Measurements from ENCODE around the gene SPATA18.
"Not testable (repeated sequence)": the region's sequence is repeated elsewhere in the genome, so short reads cannot be mapped to it uniquely, and the experiment has no call there.

SPATA18 gene

DNA sequence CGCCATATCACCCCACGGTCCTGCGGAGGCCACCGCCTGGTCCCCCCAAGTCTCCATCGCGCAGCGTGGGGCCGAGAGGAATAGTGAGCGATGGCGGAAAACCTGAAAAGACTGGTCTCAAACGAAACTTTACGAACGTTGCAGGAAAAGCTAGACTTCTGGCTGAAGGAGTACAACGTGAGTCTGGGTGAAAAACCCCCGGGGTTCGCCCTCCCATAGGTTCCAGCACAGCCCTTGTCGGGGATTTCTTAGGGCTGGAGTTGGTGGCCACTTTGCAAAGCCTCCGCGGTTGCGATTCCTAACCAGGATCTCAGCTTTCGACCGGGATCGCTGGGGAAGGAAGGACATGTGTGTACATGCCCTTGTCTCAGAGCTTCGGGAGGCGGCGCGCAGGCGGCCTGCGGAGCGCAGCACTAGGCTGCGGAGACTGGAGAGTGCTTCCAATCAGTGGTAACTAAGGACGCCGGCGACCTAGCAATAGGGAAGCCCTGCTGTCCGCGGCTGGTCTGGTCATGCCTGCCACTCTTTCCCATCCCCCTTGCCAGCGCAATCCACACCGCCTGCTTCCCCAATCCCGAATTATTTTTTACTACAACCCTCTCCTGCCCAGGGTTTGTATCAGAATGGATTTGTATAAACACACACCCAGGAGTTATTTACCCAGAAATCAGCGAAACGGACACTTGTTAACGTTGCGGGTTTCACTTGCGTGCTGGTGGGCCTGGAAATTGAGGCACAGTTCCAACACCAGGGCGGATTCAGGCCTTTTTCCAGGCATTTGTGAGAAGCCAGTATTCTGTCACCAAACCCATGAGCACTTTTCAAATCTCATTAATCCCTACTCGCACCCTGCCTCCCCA is 741 bp downstream of the SPATA18 start:
- DNase-seq (ENCODE audit: low read depth in 2 of 2) = no peak

DNA sequence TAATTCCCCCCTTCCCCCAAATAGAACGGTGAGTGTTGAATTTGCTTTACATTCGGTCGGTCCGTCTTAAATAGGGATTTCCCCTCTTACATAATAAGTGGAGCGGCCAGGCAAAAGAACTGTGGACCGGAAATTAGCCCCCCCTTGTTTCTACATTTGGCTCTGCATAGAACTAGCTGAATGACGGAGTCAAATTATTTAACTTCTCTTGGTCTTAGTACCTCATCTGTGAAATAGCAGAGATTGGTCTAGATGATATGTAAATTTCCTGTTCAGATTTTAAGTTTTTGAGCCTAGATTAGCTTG is 1.3 kb downstream of the SPATA18 start:
- DNase-seq (ENCODE audit: low read depth in 2 of 2) = no peak

DNA sequence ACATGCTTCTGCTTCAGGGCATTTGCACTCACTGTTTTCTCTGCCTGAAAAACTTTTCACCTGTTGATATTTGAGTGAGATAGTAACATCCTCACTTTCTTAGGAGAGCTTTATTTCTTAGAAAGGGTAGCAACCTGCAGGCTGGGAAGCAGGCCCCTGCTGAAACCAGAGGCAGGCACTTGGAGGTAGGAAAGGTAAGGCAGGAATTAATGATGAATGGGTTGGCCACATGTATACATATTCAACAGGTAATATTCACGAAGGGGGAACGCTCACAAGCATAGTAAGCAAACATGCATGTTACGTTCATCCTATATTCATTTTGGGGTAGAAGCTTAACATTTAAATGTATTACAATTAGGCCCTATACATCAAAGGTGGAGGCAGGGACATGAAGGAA is 3.1 kb downstream of the SPATA18 start:
- no peak for DNase-seq (ENCODE audit: low read depth in 2 of 2)

DNA sequence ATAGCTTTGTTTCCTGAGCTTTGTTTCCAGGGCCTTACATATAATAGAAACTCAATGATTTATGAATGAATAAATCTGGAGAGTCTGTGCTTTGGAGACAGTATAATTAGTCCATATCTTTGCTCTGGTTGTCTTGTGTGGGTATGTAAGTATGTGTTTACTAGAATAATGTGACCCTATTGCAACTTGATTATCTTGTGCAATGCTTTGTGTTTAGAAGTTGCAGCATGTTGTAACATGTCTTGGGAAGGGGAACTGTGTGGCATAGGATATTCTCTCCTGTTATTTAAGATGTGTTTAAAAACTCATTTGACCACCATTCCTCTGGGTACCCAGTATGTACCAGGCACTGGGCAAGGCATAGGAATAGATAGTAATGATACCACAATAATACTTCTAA is 6.1 kb downstream of the SPATA18 start:
- DNase-seq (ENCODE audit: low read depth in 2 of 2) = no peak

GRCh38 chr4:52058275-52058674 is 7.2 kb downstream of the SPATA18 start:
- no peak for DNase-seq (ENCODE audit: low read depth in 2 of 2)

DNA sequence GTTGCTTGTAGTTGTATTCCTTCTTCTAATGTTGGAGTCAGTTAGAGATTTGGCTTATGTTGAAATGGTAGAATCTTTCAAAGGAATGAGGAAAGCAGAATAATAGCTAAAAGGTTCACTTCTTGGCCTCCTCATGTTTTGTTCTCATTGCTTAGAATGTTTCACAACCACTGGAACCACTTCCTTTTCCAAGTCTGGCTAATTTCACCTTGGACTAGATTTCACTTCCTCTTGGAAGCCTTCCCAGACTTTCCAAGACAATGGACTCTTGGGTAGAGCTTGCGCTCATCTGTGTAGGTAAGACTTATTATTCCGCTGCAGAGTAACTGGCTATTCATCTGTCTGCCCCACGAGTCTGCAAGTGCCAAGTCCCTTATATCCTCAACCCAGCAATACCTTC is 8.3 kb downstream of the SPATA18 start:
- no peak for DNase-seq (ENCODE audit: low read depth in 2 of 2)

DNA sequence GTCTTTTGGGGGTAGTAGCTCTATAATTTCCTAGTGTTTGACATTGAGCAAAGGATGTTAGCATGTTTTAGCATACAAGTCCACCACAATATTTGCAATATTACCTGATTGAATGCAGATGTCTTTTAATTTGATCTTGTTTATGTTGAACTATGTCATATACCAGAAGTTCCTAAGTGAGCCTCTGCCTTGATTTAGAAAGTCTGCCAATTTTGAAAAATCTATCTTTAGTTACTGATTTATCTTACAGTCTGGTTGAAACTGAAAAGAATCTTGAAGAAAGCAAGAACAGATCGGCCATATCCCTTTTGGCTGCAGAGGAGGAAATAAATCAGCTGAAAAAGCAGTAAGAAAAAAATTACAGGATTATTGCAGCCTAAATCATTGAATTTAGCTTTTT is 18.5 kb downstream of the SPATA18 start:
- DNase-seq (ENCODE audit: low read depth in 2 of 2) = no peak

DNA sequence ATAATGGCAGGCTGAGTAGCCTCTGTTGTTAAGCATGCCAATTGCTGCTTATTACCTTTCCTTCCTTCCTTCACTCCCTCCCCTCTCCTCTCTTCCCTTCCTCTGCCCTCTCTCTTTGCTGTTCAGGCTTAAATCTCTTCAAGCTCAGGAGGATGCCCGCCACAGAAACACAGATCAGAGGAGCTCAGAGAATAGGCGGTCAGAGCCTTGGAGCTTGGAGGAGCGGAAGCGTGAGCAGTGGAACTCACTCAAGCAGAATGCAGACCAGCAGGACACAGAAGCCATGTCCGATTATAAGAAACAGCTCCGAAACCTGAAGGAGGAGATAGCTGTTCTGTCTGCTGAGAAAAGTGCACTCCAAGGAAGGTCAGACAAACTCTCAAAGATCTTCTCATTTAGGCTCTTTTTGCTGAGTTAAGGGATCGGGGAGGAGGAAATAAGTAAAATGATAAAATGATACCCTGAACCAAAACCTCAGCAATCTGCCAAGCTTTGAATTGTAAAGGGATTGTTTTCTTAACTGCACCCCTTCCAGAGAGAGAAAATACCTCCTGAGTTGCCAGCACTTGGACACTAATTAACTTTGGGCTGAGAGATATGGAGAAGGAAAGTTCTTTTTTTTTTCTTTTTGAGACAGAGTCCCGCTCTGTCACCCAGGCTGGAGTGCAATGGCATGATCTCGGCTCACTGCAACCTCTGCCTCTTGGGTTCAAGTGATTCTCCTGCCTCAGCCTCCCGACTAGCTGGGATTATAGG is 20.9 kb downstream of the SPATA18 start:
- DNase-seq (ENCODE audit: low read depth in 2 of 2) = no peak

GRCh38 chr4:52076731-52077130 is 25.6 kb downstream of the SPATA18 start:
- DNase-seq (ENCODE audit: low read depth in 2 of 2) = no peak

GRCh38 chr4:52079659-52080058 is 28.6 kb downstream of the SPATA18 start:
- no peak for DNase-seq (ENCODE audit: low read depth in 2 of 2)

GRCh38 chr4:52081216-52081615 is 30.1 kb downstream of the SPATA18 start:
- DNase-seq (ENCODE audit: low read depth in 2 of 2) = no peak

GRCh38 chr4:52086425-52086824 is 35.3 kb downstream of the SPATA18 start:
- DNase-seq (ENCODE audit: low read depth in 2 of 2) = not testable (repeated sequence)

DNA sequence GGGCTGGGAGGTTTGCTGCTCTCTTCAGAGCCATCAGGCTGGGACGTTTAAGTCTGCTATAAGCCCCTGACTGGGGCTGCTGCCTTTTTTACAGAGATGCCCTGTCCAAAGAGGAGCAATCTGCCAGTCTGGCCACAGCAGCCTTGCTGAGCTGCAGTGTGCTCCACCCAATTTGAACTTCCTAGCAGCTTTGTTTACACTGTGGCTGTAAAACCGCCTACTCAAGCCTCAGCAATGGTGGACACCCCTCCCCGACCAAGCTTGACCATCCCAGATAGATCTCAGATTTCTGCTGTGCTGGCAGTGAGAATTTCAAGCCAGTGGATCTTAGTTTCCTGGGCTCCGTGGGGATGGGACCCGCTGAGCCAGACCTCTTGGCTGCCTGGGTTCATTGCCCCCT is 40.7 kb downstream of the SPATA18 start:
- no peak for DNase-seq (ENCODE audit: low read depth in 2 of 2)

DNA sequence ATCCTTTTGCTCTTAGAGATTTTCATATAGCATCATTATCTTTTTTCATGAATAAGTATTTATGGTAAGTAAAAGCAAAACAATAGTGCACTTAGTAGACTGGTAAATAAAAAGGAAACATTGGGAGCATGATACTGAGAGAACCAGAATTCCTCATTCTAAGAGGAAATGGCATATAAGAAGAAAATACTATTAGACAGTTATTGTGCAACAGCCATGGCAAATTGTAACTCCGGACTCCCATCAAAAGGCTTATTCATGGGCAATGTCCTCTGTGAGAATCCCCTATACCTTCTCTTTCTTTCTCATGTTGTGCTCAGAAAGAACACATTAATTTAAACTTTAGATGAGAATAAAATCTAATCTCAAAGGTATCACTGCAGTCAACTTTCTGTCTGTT is 42.4 kb downstream of the SPATA18 start:
- no peak for DNase-seq (ENCODE audit: low read depth in 2 of 2)

GRCh38 chr4:52094376-52095145 is 43.5 kb downstream of the SPATA18 start:
- no peak for DNase-seq (ENCODE audit: low read depth in 2 of 2)

GRCh38 chr4:52095374-52095773 is 44.3 kb downstream of the SPATA18 start:
- DNase-seq (ENCODE audit: low read depth in 2 of 2) = no peak

GRCh38 chr4:52096048-52096447 is 44.9 kb downstream of the SPATA18 start:
- no peak for DNase-seq (ENCODE audit: low read depth in 2 of 2)

DNA sequence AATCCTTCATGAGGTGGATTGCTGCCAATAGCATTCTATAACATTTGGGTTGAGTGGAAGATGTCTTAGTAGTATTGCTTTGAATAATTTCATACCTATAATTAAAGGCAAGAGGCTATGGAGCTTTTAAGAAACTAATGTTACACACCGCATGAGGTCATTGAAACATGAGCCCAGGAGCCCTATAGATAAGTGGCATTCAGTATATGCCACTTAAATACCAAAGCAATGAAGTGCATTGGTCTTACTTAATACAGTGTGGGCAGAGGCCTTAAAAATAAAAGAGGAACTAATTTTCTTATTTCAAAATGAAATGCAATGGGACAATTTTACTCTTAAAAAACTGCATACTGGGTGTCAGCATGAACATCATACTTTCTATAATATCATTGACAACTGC is 47.5 kb downstream of the SPATA18 start:
- DNase-seq (ENCODE audit: low read depth in 2 of 2) = no peak

- DNase-seq (ENCODE audit: low read depth in 2 of 2) = no peak
Measured at GRCh38 chr4:52099860-52100461, 48.9 kb downstream of the SPATA18 start.

- no peak for DNase-seq (ENCODE audit: low read depth in 2 of 2)
Measured at GRCh38 chr4:52102587-52102986, 51.5 kb downstream of the SPATA18 start.

GRCh38 chr4:52103319-52103718 is 52.2 kb downstream of the SPATA18 start:
- DNase-seq (ENCODE audit: low read depth in 2 of 2) = no peak

GRCh38 chr4:52105276-52105675 is 54.2 kb downstream of the SPATA18 start:
- no peak for DNase-seq (ENCODE audit: low read depth in 2 of 2)
